K562 (cell line): Measurements from ENCODE around the gene CTNS. TPM values are rescaled to one million over a fixed set of nuclear protein-coding genes. Genes with fewer than 3 reads are reported as not detected.

Source experiments
- AFF4 ChIP-seq: sonication (generic); formaldehyde crosslinking; IDR thresholded peaks from 2 replicates; pipeline ENCODE4 v1.8.0; 2023; ENCODE audit warnings: mild to moderate bottlenecking, missing genetic modification reagents
- COPS2 ChIP-seq: fragments of 450-650 bp; conservative IDR thresholded peaks from 2 replicates; pipeline ENCODE4 v1.6.1; 2016; ENCODE audit warnings: mild to moderate bottlenecking, moderate library complexity
- FOXK1 ChIP-seq: sonication (generic); formaldehyde crosslinking; IDR thresholded peaks from 2 replicates; pipeline ENCODE4 v1.8.0; 2022; ENCODE audit warnings: missing genetic modification reagents, mild to moderate bottlenecking, borderline replicate concordance
- HNRNPH1 ChIP-seq: fragments of 200-400 bp; formaldehyde crosslinking; optimal IDR thresholded peaks from 2 replicates; pipeline ENCODE3; 2017; ENCODE audit warnings: low read depth, mild to moderate bottlenecking, low read length, moderate library complexity
- HSF4 ChIP-seq: fragments of 250-450 bp; sonication (Bioruptor Pico); IDR thresholded peaks from 2 replicates; pipeline ENCODE4 v2.1.2; 2022; ENCODE audit warnings: mild to moderate bottlenecking, moderate library complexity, borderline replicate concordance
- ILF3 ChIP-seq: fragments of 450-650 bp; IDR thresholded peaks from 2 replicates; pipeline ENCODE4 v1.6.1; 2018; ENCODE audit warnings: antibody characterized with exemption, mild to moderate bottlenecking, moderate library complexity, borderline replicate concordance
- KAT8 ChIP-seq: fragments of 450-650 bp; IDR thresholded peaks from 2 replicates; pipeline ENCODE4 v1.6.1; 2016; ENCODE audit warnings: low read depth, mild to moderate bottlenecking
- MIER1 ChIP-seq: fragments of 450-650 bp; IDR thresholded peaks from 2 replicates; pipeline ENCODE4 v1.6.1; 2016; ENCODE audit warnings: antibody characterized with exemption, mild to moderate bottlenecking, low read depth
- NFATC3 ChIP-seq: fragments of 450-650 bp; IDR thresholded peaks from 2 replicates; pipeline ENCODE4 v1.6.1; 2017; ENCODE audit warnings: mild to moderate bottlenecking
- POLR2H ChIP-seq: IDR thresholded peaks from 2 replicates; pipeline ENCODE4 v1.6.1; 2016; ENCODE audit warnings: missing genetic modification characterization, low read depth, mild to moderate bottlenecking, control low read depth, missing compliant biosample characterization, moderate library complexity
- SMAD4 ChIP-seq: fragments of 250-450 bp; sonication (Bioruptor Pico); conservative IDR thresholded peaks from 2 replicates; pipeline ENCODE4 v1.8.0; 2021; ENCODE audit warnings: inconsistent platforms, mild to moderate bottlenecking, moderate library complexity
- TCF7 ChIP-seq: sonication (generic); IDR thresholded peaks from 2 replicates; pipeline ENCODE4 v1.6.1; 2016; ENCODE audit warnings: antibody characterized with exemption, borderline replicate concordance
- TEAD1 ChIP-seq, 2 experiments: fragments of 450-650 bp in 1 of 2; sonication (generic) in 1 of 2; formaldehyde crosslinking; IDR thresholded peaks; 2 replicates each; pipeline versions ENCODE4 v1.4.0 to v1.8.0; 2020 to 2022; ENCODE audit warnings: mild to moderate bottlenecking in 2 of 2, missing genetic modification reagents in 1 of 2
- ZBTB26 ChIP-seq: fragments of 450-650 bp; formaldehyde crosslinking; IDR thresholded peaks from 2 replicates; pipeline ENCODE4 v1.4.0; 2022; ENCODE audit warnings: missing genetic modification characterization
- ZNF121 ChIP-seq: sonication (generic); formaldehyde crosslinking; conservative IDR thresholded peaks from 2 replicates; pipeline ENCODE4 v1.8.0; 2022; ENCODE audit warnings: missing genetic modification reagents
- ZNF436 ChIP-seq: fragments of 250-450, 450-650 bp; sonication (Bioruptor Pico); formaldehyde crosslinking; IDR thresholded peaks from 2 replicates; pipeline ENCODE4 v1.7.0; 2020; ENCODE audit warnings: mild to moderate bottlenecking
- ZNF668 ChIP-seq: fragments of 250-450 bp; sonication (Bioruptor Pico); IDR thresholded peaks from 2 replicates; pipeline ENCODE4 v1.8.0; 2022; ENCODE audit warnings: mild to moderate bottlenecking, inconsistent platforms
- ZNF764 ChIP-seq: fragments of 250-450 bp; sonication (Bioruptor Pico); IDR thresholded peaks from 2 replicates; pipeline ENCODE4 v1.4.0; 2020; ENCODE audit warnings: low read depth, mild to moderate bottlenecking, moderate library complexity
- polyA plus RNA-seq, 8 experiments: library from polyadenylated mRNA; depleted of rRNA in 4 of 8; stranded (reverse) in 5 of 8; unstranded in 3 of 8; fragments of >200 nt; fragmentation: Nextera tagmentation in 2 of 8; fragmentation: Illumina TruSeq in 1 of 8; extraction: Ambion mirVana in 2 of 8; extraction: Trizol in 1 of 8; gene quantifications; 2 replicates each; pipeline versions ENCODE4 v1.2.1 to v1.2.3, GENCODE V29; 2011 to 2014; ENCODE audit warnings: inconsistent platforms in 1 of 8, missing spikeins in 1 of 8
- total RNA-seq, 7 experiments: library from RNA; depleted of rRNA in 6 of 7; stranded (reverse); fragments of >200 nt in 6 of 7; fragmentation: Illumina TruSeq in 2 of 7; extraction: Trizol in 2 of 7; gene quantifications; 2 replicates each; pipeline versions ENCODE4 v1.2.1 to v1.2.3, GENCODE V29; 2011 to 2021; ENCODE audit warnings: low replicate concordance in 1 of 7
- TF ChIP-seq, protein P1 (sequence below): sonication (generic); formaldehyde crosslinking; IDR thresholded peaks from 2 replicates; pipeline ENCODE4 v1.8.0; 2022; ENCODE audit warnings: mild to moderate bottlenecking, missing genetic modification reagents
- TF ChIP-seq, protein P2 (sequence below): sonication (generic); formaldehyde crosslinking; IDR thresholded peaks from 2 replicates; pipeline ENCODE4 v1.8.0; 2022; ENCODE audit warnings: missing genetic modification reagents, mild to moderate bottlenecking, moderate library complexity, borderline replicate concordance

The CTNS gene
- total and polyA plus RNA-seq, 9 of the 15 experiments (the other 6 are each of a cell fraction or from before 2014, with no cell fraction given) = 0.66 to 8.4 (median 4.9) TPM

GRCh38 chr17:3639981-3640596 lies 3.5 kb downstream of the CTNS start (continued):
- TF ChIP-seq, protein P1, sequence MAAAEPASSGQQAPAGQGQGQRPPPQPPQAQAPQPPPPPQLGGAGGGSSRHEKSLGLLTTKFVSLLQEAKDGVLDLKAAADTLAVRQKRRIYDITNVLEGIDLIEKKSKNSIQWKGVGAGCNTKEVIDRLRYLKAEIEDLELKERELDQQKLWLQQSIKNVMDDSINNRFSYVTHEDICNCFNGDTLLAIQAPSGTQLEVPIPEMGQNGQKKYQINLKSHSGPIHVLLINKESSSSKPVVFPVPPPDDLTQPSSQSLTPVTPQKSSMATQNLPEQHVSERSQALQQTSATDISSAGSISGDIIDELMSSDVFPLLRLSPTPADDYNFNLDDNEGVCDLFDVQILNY = no peak
- TF ChIP-seq NFATC3 (0 out of 2 replicates have a peak, but pooled peaks have one; percentile 13), ZNF764 (CRISPR knock-in tag) (no peak), AFF4 (no peak), HNRNPH1 (no peak), HSF4 (CRISPR knock-in tag) (no peak), ZNF436 (CRISPR knock-in tag) (no peak), ZNF668 (CRISPR knock-in tag) (no peak), POLR2H (tag) (no peak), KAT8 (no peak), ZBTB26 (CRISPR knock-in tag) (no peak), FOXK1 (no peak), TEAD1 (CRISPR knock-in tag; IDR thresholded peaks at IDR 0.05) (peak in 1 of 2 experiments; percentile 67; a peak in 2 of 4 replicates), SMAD4 (peak; percentile 75), TCF7 (no peak), ZNF121 (CRISPR knock-in tag) (no peak), COPS2 (no peak), MIER1 (no peak), ILF3 (no peak)
- TF ChIP-seq, protein P2, sequence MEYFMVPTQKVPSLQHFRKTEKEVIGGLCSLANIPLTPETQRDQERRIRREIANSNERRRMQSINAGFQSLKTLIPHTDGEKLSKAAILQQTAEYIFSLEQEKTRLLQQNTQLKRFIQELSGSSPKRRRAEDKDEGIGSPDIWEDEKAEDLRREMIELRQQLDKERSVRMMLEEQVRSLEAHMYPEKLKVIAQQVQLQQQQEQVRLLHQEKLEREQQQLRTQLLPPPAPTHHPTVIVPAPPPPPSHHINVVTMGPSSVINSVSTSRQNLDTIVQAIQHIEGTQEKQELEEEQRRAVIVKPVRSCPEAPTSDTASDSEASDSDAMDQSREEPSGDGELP (CRISPR knock-in tag) = peak; percentile 85
